GM21526 (cell line): ENCODE results near the gene TSSC4.

Experiments used
- ATAC-seq: cut with Tn5 transposase; IDR thresholded peaks from one replicate; pipeline ENCODE4 v1.9.1; 2021; ENCODE audit warnings: moderate library complexity; ENCODE audit not compliant: unreplicated experiment, low FRiP score

The TSSC4 gene

DNA sequence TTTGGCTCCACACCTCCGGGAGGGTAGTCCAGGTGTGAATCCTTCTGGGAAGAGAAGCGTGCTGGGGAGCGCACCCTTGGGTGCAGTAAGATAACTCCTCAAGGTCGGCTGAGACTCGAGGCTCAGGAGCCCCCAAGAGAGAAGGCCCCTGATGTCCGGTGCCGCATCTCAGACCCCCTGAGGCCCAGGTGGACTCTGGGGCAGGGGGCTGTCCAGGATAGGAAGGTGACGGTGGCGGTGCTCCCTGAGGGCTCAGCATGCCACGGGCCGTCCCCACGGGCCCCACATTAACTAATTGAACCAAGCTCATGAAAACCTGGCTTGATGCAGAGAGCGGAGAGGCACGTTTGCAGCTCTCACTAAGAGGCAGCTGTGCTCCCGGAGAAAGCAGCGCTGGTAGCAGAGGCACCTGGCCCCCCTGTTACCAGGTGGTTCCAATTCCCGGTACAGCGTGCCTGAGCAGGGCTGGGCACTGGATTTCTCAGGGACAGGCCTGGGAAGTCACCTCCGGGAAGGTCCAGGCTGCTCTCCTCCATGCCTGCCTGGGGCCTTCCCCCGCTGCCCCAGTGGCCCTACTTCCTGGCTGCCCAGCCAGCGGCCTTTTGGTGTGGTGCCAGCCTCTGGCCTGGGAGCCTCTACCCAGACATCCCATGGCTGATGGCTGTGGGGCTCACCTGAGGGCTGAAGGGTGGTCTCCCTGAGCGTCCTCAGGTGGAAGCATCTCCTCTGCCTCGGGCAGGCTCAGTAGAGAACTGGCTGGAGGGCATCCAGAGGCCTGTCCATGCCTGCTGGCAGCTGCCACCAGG lies 45.4 kb downstream of the TSSC4 start:
- ATAC-seq, result no peak

DNA sequence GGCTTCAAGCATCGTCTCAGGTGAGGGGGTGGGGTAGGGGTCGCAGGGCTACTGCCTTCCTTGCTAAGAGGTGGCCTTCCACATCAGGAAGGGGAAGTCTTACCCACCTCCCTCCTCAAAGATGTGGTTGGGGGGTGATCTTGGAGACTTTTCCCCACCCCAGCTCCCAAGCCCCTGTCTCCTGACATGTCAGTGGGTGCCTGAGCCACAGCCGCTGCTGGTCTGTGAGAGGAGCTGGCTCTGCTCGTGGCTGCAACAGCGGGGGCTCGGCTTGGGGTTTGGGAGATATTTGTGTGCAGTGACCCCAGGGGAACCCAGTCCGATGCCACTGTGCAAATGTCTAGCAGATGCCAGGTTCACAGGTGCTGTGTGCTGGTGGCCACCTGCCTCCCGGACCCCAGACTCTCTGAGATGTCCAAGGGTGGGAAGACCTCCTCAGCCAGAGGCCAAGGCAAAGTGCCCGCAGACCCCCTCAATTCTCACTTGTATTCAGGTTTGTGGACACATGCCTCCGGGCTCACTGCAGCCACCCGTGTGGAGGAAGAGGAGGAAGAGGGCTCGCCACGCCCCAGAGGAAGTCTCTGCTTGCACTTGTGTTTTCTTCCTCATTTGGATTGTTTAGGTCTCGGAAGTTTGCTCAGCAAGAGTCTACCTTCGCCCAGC lies 46.2 kb downstream of the TSSC4 start:
- no peak for ATAC-seq

DNA sequence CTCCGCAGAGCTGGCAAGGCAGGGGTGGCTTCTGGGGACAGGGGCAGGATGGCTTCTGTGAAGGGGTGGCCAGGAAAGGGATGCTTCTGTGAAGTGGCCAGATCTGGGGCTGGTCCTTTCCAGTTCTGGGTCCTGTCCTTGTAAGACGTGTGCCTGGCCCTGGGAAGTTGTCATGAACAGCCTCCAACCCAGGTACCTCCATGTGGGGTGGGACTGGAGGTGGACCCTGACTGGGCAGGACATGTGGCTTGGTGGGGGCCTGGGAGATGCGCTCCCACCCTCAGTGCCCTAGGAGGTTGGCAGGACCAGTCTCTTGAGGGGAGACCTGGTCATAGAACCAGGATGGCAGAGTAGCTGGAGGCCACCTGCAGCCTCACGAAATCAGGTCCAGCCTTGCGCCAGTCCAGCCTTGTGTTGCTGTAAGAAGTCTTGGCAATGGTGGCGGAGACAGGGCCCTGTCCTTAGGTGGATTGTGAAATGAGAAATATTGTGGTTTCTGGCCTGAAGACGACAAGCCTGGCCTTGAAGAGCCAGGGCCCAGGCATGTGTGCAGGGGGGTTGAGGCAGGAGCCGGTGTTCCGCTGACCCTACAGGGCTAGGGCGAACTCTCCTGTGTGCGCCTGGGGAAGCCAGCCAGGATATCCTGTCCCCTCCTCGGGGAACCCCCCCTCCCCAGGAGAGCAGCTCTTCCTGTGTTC lies 46.9 kb downstream of the TSSC4 start:
- ATAC-seq, result no peak

DNA sequence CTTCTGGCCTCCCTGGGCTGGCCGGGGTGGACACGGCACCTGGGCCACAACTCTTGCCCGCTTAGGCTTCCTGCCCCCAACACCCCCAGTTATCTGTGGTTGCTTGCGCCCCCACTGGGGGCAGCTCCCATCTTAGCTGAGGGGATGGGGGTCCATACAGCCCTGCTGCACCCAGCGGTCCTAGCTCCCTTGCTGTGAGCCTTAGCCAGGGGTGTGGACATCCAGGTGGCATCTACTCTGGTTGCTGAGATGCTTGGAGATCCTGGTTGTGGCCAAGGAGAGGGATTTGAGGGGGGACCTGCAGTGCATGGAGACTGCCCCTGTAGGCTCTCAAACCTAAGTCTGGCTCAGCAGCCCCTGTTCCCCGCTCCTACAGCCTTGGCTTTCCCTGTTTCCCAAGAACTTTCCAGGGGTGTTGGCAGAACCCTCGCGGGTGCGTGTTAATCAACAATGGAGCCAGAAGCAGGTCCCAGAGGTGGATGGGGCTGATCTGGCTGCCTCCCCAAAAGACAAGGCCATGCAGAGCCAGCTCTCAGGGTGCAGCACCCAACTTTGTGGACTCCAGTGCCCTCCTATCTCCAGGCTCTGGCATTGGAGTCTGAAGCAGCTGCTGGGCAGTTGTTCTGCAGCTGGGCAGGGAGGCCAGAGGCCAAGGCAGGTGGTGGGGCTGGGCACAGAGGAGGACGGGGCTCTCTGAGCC lies 47.6 kb downstream of the TSSC4 start:
- ATAC-seq, result no peak

DNA sequence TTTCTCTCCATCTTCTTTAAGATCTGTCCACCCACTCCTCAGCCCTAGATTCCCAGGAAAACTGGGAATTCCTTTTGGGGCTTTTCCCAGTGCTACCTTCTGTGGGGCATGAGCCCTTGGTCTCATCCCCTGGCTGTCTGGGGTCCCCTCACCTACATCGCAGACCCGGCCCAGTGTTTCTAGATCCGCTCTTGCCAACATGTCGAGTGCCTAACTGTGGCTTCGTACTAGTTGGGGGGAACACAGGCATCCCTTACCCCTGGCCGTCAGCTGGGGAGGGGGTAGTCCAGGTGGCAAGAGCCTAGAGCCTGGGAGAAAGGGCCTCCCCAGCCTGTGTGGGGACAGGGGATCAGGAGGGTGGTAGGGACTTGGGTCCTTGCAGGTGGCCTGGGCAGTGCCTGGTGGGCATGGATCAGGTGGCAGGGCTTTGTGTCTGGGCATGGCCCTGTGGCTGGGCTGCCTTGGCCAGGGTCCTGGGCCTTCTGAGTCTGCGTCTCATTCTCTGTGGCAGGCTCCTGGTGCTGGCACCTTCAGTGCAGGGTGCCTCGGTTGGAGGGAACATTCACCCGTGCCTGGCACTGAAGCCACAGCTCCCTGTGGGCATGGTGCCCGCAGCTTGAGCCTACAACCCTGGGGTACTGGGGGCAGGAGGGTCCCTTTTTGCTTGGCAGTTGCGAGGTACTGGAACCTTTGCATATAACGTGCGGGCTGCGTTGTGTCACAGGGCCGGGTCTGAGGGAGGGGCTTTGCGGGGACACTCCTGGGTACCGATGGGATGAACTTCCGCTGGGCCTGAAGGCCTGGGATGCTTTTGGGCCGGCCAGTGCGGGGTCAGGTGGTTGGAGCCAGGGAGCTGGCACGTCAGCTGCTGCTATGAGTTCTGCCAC lies 48.4 kb downstream of the TSSC4 start:
- ATAC-seq, result no peak

DNA sequence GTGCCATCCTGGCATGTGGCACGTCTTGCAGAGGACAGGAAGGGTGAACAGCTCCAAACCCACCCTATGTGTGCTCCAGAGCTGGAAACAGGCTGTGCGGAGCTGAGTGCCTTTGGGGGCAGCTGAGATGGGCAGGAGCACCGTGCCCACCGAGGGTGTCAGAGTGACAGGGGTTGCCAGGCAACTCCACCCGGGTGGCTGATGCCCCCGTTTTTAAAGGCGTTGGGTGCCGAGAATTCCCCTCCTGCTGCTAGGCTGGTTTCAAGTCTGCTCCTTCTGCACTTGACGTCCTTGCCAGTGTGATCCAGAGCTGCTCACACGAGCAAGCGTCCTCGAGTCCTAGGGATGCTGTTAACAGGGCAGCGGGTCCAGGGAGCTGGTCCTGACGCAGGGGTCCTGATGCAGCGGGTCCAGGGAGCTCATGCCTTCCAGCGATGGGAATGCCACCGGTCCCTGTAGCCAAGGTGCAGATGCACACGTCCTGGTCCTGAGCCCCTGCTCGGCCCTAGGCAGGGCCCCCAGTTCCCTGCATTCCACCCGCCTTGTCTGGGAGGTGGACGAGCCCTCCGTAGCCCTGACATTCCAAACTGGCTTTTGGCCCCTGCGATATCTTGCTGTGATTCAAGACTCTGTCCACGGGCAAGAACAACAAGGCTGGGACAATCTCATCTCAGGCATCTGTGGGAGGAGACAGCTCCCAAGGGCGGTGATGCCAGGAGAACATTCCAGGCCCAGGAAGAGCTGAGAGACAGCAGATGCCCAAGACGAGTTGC lies 49.2 kb downstream of the TSSC4 start:
- ATAC-seq, result no peak

DNA sequence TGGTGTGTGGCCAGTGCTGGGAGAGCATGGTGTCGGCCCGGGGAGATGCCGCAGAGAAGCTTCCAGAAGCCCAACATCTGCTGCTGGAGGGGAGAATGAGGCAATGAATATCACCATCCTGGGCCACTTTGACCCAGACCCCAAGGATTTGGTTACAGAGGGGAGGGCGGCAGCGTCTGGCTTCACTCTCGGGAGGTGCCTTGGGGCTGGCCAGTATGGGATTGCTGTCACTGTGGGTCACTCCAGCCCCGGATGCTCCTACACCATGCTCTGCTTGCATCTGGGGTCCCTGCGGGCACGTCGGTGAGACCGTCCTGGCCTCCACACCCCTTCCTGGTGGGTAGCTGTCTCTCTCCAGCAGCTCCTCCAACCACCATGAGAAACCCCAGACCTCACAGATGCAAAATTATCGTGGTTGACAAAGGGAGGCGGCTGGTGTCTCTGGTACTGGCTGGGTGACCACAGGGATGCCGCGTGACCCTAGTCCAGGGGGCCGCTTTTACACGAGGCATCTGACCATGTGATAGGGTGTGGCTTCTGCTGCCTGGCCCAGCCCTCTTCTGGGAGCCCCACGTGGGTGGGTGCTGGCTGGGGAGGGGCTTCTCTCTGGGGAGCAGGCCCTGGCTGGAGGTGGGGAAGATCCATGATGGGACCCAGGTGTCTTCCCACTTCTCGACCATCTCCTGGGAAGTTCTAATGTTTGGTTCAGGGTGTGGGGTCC lies 49.9 kb downstream of the TSSC4 start:
- ATAC-seq, result no peak

DNA sequence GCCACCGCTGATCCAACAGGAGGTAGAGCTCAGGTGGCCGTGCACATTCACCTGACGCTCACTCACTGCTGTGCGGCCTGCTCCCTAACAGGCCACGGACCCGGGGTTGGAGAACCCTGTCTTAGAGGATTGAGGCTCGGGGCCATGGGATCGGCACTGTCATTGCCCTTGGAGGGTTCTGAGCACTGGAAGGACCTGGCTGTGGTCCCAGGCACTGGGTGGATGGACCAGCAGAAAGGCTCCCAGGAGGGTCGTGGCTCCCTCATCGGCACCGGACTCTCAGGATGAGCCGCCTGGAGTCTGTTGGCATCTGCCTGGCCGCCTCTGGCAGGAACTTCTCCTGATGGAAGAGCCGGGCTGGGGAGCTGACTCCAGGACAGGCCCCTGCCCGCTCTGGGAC lies 50.8 kb downstream of the TSSC4 start:
- no peak for ATAC-seq

DNA sequence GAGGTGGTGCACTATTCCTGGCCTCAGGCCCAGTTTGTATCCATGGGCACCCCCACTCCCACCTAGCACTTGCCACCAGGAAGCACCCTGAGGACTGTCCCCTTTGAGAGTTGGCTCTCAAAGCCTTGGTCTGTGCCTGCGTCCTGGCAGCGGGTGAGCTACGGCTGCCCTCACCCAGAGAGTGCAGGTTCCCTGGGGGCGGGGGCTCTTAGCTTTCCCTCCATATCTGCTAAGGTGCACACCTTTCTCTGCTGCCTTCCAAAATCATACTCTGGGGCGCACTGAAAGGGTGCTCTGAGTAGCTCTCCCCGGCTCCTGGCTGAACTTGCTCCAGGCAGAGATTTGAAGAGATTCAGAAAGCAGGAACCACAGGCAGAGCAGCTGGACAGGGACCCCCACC lies 51.4 kb downstream of the TSSC4 start:
- ATAC-seq, result no peak

DNA sequence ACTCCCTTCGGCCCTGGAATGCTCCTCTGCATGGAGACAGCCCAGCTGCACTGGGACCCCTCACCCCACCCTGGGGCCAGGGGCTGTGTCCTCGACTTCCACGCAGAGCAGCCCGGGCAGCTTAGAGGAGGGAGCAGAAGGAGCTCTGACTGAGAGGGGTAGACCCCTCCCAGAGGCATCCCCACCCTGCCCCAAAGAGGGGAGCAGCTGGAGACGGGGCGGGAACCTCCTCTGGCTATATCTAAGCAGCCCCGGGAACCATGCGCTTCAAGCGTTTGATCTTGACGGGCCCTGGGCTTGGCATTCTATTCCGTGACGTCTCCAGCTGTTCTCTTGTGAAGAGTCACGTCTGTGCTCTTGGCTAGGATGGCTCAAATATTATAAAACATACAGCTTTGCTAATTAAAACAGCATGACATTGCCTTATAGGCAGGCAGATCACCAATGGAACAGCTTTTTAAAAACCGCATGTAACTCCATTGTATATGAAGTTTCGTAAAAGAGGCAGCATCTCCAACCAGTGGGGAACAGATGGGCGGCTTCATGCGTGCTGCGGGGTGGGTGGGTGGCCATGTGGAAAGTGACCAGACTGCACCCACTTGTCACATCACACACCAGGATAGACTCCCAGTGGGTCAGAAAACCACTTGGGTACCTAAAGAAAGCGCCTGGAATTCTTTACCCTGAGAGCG lies 51.9 kb downstream of the TSSC4 start:
- ATAC-seq, result no peak

DNA sequence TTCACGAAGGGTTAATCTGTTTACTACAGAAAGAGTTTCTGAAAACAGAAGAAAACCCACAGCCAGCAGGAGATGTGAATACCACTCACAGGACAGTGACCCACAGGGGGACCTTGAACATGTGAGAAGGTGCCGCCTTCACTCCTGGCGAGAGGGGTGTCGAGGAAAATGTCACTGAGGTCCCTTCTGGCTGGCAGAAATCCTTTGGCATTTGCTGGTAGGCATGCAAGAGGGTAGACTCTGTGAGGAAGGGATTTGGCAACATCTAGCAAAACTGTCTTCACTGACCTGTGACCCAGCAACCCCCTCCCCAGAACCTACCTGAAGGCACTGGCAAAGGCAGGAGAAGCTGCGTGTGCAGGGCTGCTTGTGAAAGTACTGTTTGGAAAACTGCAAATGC lies 52.9 kb downstream of the TSSC4 start:
- ATAC-seq, result no peak
